Measurements from ENCODE around the gene ADK.

DNA sequence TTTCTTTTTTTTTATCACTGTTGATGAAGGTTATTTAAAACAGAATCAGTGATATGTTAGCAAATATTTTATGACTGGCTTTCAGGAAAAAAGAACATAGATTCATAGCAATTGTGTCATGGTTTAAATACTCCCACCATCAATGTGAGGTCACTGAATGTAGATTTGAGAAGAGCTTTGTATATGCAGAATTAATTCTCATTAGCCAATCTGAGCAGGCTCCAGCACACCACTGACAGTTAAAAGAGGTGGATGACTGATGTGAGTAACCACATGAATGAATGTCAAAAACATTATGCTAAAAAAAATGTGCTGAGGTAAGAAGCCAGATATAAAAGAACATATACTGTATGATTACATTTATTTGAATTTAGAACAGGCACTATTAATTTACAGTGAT lies 500.5 kb downstream of the ADK start:
- no peak for TF ChIP-seq POLR2A (IDR thresholded peaks at IDR 0.05)
- TF ChIP-seq EP300 (IDR thresholded peaks at IDR 0.05), result no peak

Data from gastroesophageal sphincter (tissue), 2 donors.